DOHH2 (cell line): ENCODE data around the gene ADK.

Source experiments
- H3F3A ChIP-seq: fragments of 200-600 bp; sonication (generic), shearing (Covaris generic); 2 replicates; pipeline ENCODE4 v1.6.0; 2016; ENCODE audit warnings: antibody characterized with exemption, mild to moderate bottlenecking; ENCODE audit not compliant: control insufficient read depth, insufficient read depth
- H3K27ac ChIP-seq: fragments of 200-600 bp; sonication (generic); 2 replicates; pipeline ENCODE4 v1.5.1; 2014; ENCODE audit warnings: low read depth, mild to moderate bottlenecking, low read length, moderate library complexity
- H3K27me3 ChIP-seq: fragments of 200-600 bp; sonication (generic); 2 replicates; pipeline ENCODE4 v1.6.1; 2014; ENCODE audit warnings: mild to moderate bottlenecking, low read length, mixed read lengths; ENCODE audit not compliant: control insufficient read depth
- H3K36me3 ChIP-seq: fragments of 200-600 bp; sonication (generic); 2 replicates; pipeline ENCODE4 v1.6.1; 2014; ENCODE audit warnings: mild to moderate bottlenecking, low read length, moderate library complexity, mixed read lengths; ENCODE audit not compliant: control insufficient read depth
- H3K4me1 ChIP-seq: fragments of 200-600 bp; sonication (generic); 2 replicates; pipeline ENCODE4 v1.6.1; 2014; ENCODE audit warnings: mild to moderate bottlenecking, low read length, mixed read lengths; ENCODE audit not compliant: control insufficient read depth
- H3K4me2 ChIP-seq: fragments of 200-600 bp; sonication (generic); 2 replicates; pipeline ENCODE4 v1.6.0; 2014; ENCODE audit warnings: mild to moderate bottlenecking, low read length, moderate library complexity
- H3K4me3 ChIP-seq: fragments of 200-600 bp; sonication (generic); 2 replicates; pipeline ENCODE4 v1.5.1; 2014; ENCODE audit warnings: mild to moderate bottlenecking, low read length, mixed read lengths
- H3K79me2 ChIP-seq: fragments of 200-600 bp; sonication (generic); 2 replicates; pipeline ENCODE4 v1.6.1; 2014; ENCODE audit warnings: mild to moderate bottlenecking, low read length, mixed read lengths; ENCODE audit not compliant: control insufficient read depth
- H3K9me2 ChIP-seq: fragments of 200-600 bp; sonication (generic); replicated peaks from 2 replicates; pipeline ENCODE4 v1.6.1; 2014; ENCODE audit warnings: mild to moderate bottlenecking, low read length, mixed read lengths; ENCODE audit not compliant: control insufficient read depth
- H3K9me3 ChIP-seq: fragments of 200-600 bp; sonication (generic); 2 replicates; pipeline ENCODE4 v1.6.1; 2014; ENCODE audit warnings: antibody characterized with exemption, low read length, mixed read lengths; ENCODE audit not compliant: control insufficient read depth, insufficient read depth
- H4K20me1 ChIP-seq: fragments of 200-600 bp; sonication (generic); 2 replicates; pipeline ENCODE4 v1.6.0; 2014; ENCODE audit warnings: low read depth, mild to moderate bottlenecking, antibody characterized with exemption, low read length, moderate library complexity; ENCODE audit not compliant: control insufficient read depth, insufficient read depth
- CTCF ChIP-seq: fragments of 200-600 bp; sonication (generic); IDR thresholded peaks from one replicate; pipeline ENCODE4 v1.5.1; 2014; ENCODE audit warnings: antibody characterized with exemption, mild to moderate bottlenecking, low read depth, low read length; ENCODE audit not compliant: poor library complexity, severe bottlenecking
- EZH2phosphoT487 ChIP-seq: fragments of 200-600 bp; sonication (generic); IDR thresholded peaks from 2 replicates; pipeline ENCODE4 v1.6.1; 2017; ENCODE audit warnings: borderline replicate concordance, mild to moderate bottlenecking, antibody characterized with exemption, low read length, moderate library complexity, mixed read lengths

ADK gene

DNA sequence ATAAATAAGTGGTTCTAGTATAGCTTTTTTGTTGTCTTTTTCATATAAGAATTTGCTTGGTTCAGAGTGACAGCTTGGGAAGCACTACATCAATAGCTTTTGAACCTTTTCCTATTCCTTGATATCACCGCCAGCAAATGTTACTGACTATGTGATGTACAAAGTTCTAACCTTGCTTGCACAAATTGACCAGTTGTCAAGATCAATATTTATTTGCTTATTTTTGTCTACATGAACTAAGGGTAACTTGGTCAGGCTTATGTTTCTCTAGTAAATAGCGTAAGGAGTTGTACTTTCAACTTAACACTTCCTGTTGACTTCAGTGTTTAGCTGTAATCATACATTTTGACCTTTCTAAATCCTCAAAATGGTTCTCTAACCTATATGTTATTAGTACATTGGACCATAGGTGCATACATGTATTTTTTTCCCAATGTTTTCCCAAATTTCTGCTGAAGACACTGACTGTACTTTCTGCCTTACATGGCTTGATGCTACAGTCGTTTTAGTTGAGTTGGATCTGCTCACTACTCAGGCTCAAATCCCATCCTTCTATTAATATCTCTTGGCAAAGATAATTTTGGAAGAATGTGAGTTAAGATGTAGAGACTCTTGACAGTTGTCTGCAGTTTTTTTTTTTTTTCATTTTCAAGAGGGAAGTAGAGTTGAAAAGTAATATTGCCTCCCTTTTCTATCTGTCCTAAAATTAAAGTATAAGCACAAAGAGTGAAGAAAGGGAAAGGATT, 436.3 kb downstream of the ADK start:
- Histone ChIP-seq H3K27me3 (no peaks in the 10 kb centered on the region), H4K20me1 (no peaks in the 10 kb centered on the region), H3K79me2 (no peaks in the 10 kb centered on the region), H3K4me2 (peak overlapping the region; percentile 35), H3K9me2 (no peaks in the 10 kb centered on the region), H3K9me3 (no peaks in the 10 kb centered on the region), H3K4me3 (no peak overlapping the region), H3K27ac (no peak overlapping the region), H3F3A (peaks cover 15% of the 10 kb centered on the region), H3K36me3 (0 out of 2 replicates have a peak, but pooled peaks cover 2% of the 10 kb centered on the region), H3K4me1 (peaks cover 66% of the 10 kb centered on the region)
- no peak for TF ChIP-seq CTCF
- no peak for TF ChIP-seq EZH2phosphoT487

DNA sequence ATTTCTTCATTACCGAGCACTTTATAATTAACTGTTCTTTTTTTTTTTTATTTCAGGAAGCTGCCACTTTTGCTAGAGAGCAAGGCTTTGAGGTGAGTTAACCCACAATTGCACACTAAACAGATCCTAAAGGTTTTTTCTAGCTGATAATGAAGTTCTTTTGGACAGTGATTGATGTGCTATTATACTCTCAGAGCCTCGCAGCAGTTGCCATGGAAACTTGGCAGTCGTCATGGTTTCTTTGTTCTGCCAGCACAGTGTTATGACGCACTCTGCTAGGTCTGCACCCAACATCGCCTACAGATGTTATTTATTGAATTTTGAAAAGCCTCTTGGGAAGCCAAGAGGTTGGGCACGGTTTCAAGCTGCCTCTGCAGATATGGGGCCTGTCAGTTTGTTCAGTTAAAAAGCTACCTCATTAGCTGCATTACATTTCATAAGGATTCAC, 438.2 kb downstream of the ADK start:
- peak overlapping the region; percentile 21; the same call in 1 of the 2 replicates for H3K4me3 ChIP-seq
- TF ChIP-seq EZH2phosphoT487 (no peak), CTCF (no peak)
- H3K4me2 ChIP-seq = peak overlapping the region; percentile 55
- no peaks in the 10 kb centered on the region for H3K9me3 ChIP-seq
- H3K27me3 ChIP-seq = no peaks in the 10 kb centered on the region
- H3K4me1 ChIP-seq = peaks cover 61% of the 10 kb centered on the region
- H3K27ac ChIP-seq = peak overlapping the region; percentile 58
- no peaks in the 10 kb centered on the region for H3K79me2 ChIP-seq
- H4K20me1 ChIP-seq = no peaks in the 10 kb centered on the region
- H3F3A ChIP-seq = peaks cover 15% of the 10 kb centered on the region
- no peaks in the 10 kb centered on the region for H3K9me2 ChIP-seq
- H3K36me3 ChIP-seq = 0 out of 2 replicates have a peak, but pooled peaks cover 2% of the 10 kb centered on the region

- H3K27ac ChIP-seq = peak overlapping the region; percentile 58
- peaks cover 14% of the 10 kb centered on the region for H3F3A ChIP-seq
- H3K4me3 ChIP-seq = peak overlapping the region; percentile 21; the same call in 1 of the 2 replicates
- TF ChIP-seq EZH2phosphoT487 (no peak), CTCF (no peak)
- 0 out of 2 replicates have a peak, but pooled peaks cover 2% of the 10 kb centered on the region for H3K36me3 ChIP-seq
- H4K20me1 ChIP-seq = no peaks in the 10 kb centered on the region
- H3K79me2 ChIP-seq = no peaks in the 10 kb centered on the region
- H3K9me3 ChIP-seq = no peaks in the 10 kb centered on the region
- peaks cover 57% of the 10 kb centered on the region for H3K4me1 ChIP-seq
- no peaks in the 10 kb centered on the region for H3K27me3 ChIP-seq
- peak overlapping the region; percentile 55 for H3K4me2 ChIP-seq
- H3K9me2 ChIP-seq = no peaks in the 10 kb centered on the region
These were observed 438.8 kb downstream of the ADK start for GRCh38 chr10:74589851-74590250.
